ENCODE results near the gene DENND6B.
A peak's percentile ranks its signal among the peaks of the same experiment; 100 is the strongest.
"Not testable (repeated sequence)": the region's sequence is repeated elsewhere in the genome, so short reads cannot be mapped to it uniquely, and the experiment has no call there.

The DENND6B gene

GRCh38 chr22:50289151-50289941 is 37.5 kb downstream of the DENND6B start:
- no peak for DNase-seq (ENCODE audit: low spot score)

- no peak for DNase-seq (ENCODE audit: low spot score)
Measured at GRCh38 chr22:50287731-50288130, 39.1 kb downstream of the DENND6B start.

DNA sequence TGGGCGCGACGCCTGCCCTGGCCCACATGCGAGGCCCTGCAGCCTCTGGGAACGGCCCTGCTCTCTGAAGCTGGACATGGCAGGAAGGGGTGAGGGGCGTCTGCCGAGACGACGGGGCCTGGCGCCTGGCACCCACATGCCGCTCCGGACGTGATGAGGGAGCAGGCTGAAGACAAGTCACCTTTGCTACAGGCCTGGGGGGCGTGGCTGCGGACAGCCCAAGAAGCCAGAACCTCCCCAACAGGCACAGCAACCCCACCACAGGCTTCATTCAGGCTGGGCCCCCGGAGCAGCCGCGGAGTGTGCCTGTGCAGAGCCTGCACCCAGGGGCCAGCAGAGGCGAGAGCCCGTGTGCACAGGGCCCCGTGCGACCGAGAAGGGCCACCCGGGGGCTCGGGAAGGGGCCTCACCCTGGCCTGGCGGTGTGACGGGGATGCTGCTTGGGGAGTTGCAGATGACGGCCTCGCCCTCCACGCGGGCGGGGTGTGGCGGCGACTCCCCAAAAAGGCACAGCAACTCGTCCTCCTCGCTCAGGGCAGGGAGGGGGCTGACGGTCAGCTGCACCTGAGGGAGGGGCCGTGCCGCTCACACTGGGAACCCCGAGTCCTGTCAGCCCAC is 40.0 kb downstream of the DENND6B start:
- no peak for DNase-seq (ENCODE audit: low spot score)

- no peak for DNase-seq (ENCODE audit: low spot score)
Measured at GRCh38 chr22:50286275-50286674, 40.5 kb downstream of the DENND6B start.

GRCh38 chr22:50285568-50286229 is 41.1 kb downstream of the DENND6B start:
- no peak for DNase-seq (ENCODE audit: low spot score)

DNA sequence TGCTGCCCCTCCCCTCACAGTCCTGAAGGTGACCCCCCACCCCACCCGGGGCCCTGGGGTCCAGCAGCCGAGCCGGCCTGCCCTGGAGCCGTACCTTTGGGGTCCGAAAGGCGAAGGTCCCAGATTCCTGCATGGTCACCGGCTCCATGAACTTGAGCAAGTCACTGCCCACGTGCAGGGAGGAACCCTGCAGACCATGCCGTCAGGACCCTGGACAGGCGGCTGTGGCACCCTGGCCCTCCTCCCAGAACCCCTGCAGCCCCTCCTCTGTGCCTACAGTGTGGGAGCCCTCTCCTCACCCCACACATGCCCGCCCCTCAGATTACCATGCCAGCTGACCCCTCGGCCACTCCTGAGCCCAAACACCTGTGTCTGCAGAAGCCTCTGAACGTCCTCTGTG is 42.3 kb downstream of the DENND6B start:
- no peak for DNase-seq (ENCODE audit: low spot score)

GRCh38 chr22:50283821-50284220 is 43.0 kb downstream of the DENND6B start:
- DNase-seq (ENCODE audit: low spot score) = no peak

DNA sequence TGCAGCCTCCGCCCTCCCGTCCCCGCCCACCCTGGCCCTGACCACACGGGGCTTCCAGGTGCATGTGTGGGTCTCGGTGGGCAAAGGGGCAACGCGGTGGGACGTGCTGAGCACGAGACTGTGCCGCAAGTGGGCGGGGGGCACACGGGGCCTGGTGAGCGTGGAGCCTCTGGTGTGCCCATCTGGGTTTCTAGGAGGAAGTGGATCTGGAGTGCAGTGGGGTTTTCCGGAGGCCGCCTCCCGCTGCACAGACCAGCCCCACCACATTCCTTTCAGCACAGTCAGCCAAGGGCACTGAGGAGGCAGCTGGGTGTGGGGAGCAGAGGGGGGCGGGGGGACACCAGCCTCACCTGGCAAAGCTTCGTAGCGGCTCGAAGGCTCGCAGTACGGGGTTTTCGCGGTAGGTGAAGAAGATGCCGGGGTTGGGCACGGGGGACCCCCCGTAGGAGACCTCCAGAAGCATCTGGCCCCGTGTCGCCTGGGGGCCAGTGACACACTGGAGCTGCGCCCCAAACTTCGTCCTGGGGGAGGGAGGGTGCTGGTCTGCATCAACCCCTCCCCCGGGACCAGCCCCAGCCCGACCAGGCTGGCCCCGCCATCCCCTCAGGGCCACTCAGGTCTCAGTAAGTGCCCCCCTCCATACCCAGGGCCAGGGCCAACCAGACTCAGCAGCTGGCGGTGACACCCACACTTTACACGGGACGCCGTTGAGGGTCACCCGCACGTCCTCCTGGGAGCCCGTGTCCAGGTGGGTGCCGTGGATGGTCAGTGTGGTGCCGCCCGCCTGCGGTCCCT is 44.3 kb downstream of the DENND6B start:
- DNase-seq (ENCODE audit: low spot score) = no peak

DNA sequence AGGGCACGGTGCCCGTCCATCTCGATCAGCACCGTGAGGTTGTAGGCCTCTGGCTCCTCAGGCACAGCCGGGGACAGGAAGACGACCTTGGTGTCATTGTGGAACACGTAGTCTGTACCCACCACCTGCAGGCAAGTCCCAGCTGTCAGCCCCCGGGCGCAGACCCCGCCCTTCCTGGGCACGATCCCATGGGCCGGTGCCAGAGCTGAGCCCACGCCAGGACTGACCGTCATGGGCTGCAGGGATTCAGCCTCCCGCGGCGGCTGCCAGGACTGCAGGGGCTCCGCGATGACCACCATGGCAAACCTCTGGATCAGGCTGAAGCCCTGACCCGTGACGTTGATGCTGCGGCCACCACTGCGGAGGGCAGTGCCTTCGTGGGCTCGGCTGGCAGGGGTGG is 44.9 kb downstream of the DENND6B start:
- DNase-seq (ENCODE audit: low spot score) = no peak

- DNase-seq (ENCODE audit: low spot score) = no peak
Measured at GRCh38 chr22:50281384-50281760, 45.4 kb downstream of the DENND6B start.

- DNase-seq (ENCODE audit: low spot score) = no peak
Measured at GRCh38 chr22:50280708-50281383, 46.0 kb downstream of the DENND6B start.

GRCh38 chr22:50280022-50280707 is 46.6 kb downstream of the DENND6B start:
- no peak for DNase-seq (ENCODE audit: low spot score)

GRCh38 chr22:50278956-50279619 is 47.7 kb downstream of the DENND6B start:
- no peak for DNase-seq (ENCODE audit: low spot score)

DNA sequence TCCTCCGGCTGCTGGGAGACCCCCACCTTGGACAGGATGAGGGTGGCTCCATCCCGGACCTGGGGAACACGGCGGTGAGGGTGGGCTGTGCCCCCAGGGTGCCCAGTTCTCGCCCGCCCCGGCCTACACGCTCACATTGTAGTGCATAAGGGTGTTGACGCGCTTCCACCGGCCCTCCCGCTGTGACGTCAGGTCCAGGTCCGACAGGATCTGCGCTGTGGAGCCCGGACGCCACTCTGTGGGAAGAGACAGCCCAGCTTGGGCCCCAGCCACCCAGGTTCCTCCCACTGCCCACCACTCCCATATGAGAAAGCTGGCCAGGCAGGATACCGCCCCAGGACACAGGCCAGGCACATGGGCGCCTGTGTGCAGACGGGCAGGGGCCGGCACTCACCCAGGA is 48.4 kb downstream of the DENND6B start:
- no peak for DNase-seq (ENCODE audit: low spot score)

DNA sequence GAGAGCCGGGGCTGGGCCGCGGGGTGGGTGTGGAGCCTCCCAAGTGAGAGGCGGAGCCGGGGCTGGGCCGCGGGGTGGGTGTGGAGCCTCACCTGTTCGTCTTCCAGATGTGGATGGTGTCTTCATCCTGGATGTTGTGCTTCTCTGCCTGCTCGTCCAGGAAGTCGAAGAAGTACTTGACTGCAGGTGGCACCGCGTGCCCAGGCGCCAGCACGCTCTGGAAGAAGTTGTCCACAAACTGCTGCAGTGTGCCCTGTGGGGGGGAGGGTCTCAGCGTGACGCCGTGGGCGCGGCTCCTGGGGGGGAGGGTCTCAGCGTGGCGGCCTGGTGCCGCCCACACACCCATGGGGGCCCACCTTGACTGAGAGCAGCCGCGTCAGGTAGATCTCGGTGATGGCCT is 49.1 kb downstream of the DENND6B start:
- no peak for DNase-seq (ENCODE audit: low spot score)

GRCh38 chr22:50276143-50276542 is 50.7 kb downstream of the DENND6B start:
- DNase-seq (ENCODE audit: low spot score) = peak; percentile 91

GRCh38 chr22:50275181-50276055 is 51.4 kb downstream of the DENND6B start:
- no peak for DNase-seq (ENCODE audit: low spot score)

DNA sequence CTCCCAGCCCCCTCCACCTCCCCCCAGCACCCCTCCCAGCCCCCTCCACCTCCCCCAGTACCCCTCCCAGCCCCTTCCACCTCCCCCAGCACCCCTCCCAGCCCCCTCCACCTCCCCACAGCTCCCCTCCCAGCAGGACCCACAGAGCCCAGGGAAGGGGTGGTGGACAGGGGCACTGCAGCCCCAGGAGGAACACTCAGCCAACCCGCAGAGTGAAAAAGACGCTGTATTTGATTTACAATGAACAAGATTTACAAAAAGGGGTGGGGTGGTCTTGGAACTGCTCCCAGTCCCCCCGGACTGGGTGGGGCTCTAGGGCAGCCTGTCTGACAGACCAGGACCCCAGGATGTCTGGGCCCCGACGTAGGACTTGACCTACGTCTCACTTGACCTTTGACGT is 52.0 kb downstream of the DENND6B start:
- no peak for DNase-seq (ENCODE audit: low spot score)

DNA sequence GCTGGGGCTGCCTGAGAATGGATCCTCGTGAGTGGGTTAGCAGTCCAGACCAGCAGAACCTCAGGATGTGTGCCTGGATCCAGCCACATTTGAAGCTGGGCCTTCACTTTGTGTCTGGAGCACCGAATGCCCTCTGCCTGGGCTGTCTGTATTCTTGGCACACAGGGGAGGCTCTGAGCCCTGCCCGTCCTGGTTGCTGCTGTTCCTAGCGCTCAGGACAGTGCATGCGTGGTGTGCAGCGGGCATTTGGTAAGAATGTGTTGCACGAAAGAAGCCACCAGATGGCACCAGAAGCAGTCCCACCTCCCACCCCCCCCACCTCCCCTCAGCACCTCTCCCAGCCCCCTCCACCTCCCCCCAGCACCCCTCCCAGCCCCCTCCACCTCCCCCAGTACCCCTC is 52.5 kb downstream of the DENND6B start:
- DNase-seq (ENCODE audit: low spot score) = peak; percentile 73

- not testable (repeated sequence) for DNase-seq (ENCODE audit: low spot score)
Measured at GRCh38 chr22:50273781-50274180, 53.0 kb downstream of the DENND6B start.

All from NAMALWA (cell line).